GM12878 (cell line): ENCODE results near the gene ZNF436. TPM values are rescaled to one million over a fixed set of nuclear protein-coding genes. Genes with fewer than 3 reads are reported as not detected.

Source experiments
- ATAC-seq: fragments of 200-7000 bp; cut with Tn5 transposase; 3 replicates; pipeline ENCODE4 v1.9.1; 2020; ENCODE audit warnings: mild to moderate bottlenecking, moderate library complexity
- BruUV-seq: library from RNA; stranded (reverse); fragments of 400-500 nt; replicated peaks from 2 replicates; lab custom pipeline; 2021; lab: Mats Ljungman, UMichigan
- CTCF ChIA-PET: fragments of 300-600 bp; sonication (Branson Sonifier 250); formaldehyde crosslinking; extraction: SDS; loops from one replicate; lab custom pipeline; 2021; ENCODE audit warnings: inconsistent platforms; lab: Yijun Ruan, JAX
- POLR2A ChIA-PET: fragments of 350-600 bp; formaldehyde crosslinking; extraction: SDS; loops from one replicate; lab custom pipeline; 2021; ENCODE audit warnings: inconsistent platforms; lab: Charles Lee
- RAD21 ChIA-PET: fragments of 300-600 bp; sonication (Branson Sonifier 250); formaldehyde crosslinking; loops from one replicate; lab custom pipeline; 2023; ENCODE audit warnings: antibody characterized with exemption; ENCODE audit not compliant: unreplicated experiment; lab: Charles Lee
- SMC1A ChIA-PET: fragments of 300-600 bp; sonication (Branson Sonifier 250); formaldehyde crosslinking; loops from one replicate; lab custom pipeline; 2023; ENCODE audit not compliant: unreplicated experiment, uncharacterized antibody; lab: Charles Lee
- DNase-seq: peaks from one replicate; pipeline ENCODE4 v3.0.0-alpha.2; 2011; ENCODE audit warnings: low read depth, low spot score
- FAIRE-seq: peaks from 3 replicates; lab custom pipeline; 2011; peaks lifted over from hg19 to GRCh38; lab: Jason Lieb, UNC
- H2AFZ ChIP-seq: 2 replicates; pipeline ENCODE4 v1.6.0; 2011; ENCODE audit warnings: low read depth, low read length, control low read depth; ENCODE audit not compliant: control insufficient read depth
- H3K27ac ChIP-seq: 2 replicates; pipeline ENCODE4 v1.5.1; 2011; ENCODE audit warnings: control low read depth; ENCODE audit not compliant: control insufficient read depth, insufficient read depth
- H3K27me3 ChIP-seq, 2 experiments: replicated peaks in 1 of 2; 2 replicates each; pipeline versions ENCODE4 v1.6.0 to v1.6.1; 2011; ENCODE audit warnings: low read length in 1 of 2; ENCODE audit not compliant: control insufficient read depth in 2 of 2, insufficient read depth in 2 of 2
- H3K36me3 ChIP-seq, 2 experiments: 2 replicates each; pipeline ENCODE4 v1.5.1; 2011; ENCODE audit warnings: low read length in 1 of 2; ENCODE audit not compliant: control insufficient read depth in 2 of 2, insufficient read depth in 2 of 2
- H3K4me1 ChIP-seq: 2 replicates; pipeline ENCODE4 v1.6.1; 2011; ENCODE audit warnings: mild to moderate bottlenecking, low read length, moderate library complexity, mixed read lengths; ENCODE audit not compliant: control insufficient read depth, insufficient read depth
- H3K4me2 ChIP-seq: 2 replicates; pipeline ENCODE4 v1.6.0; 2011; ENCODE audit warnings: control low read depth; ENCODE audit not compliant: control insufficient read depth, insufficient read depth
- H3K4me3 ChIP-seq: fragments of 200-600 bp; sonication (generic); 2 replicates; pipeline ENCODE4 v1.5.1; 2016
- H3K79me2 ChIP-seq: 2 replicates; pipeline ENCODE4 v1.6.0; 2011; ENCODE audit warnings: low read length; ENCODE audit not compliant: control insufficient read depth, insufficient read depth
- H3K9ac ChIP-seq: 2 replicates; pipeline ENCODE4 v1.8.0; 2011; ENCODE audit warnings: low read length, control low read depth, mixed read lengths; ENCODE audit not compliant: control insufficient read depth, insufficient read depth
- H3K9me3 ChIP-seq: replicated peaks from 3 replicates; pipeline ENCODE4 v1.5.1; 2011; ENCODE audit warnings: mild to moderate bottlenecking, low read length; ENCODE audit not compliant: control insufficient read depth, insufficient read depth
- H4K20me1 ChIP-seq: 2 replicates; pipeline ENCODE4 v1.6.0; 2011; ENCODE audit not compliant: control insufficient read depth, insufficient read depth
- BCLAF1 ChIP-seq: fragments of 450-650 bp; IDR thresholded peaks from 2 replicates; pipeline ENCODE4 v1.6.1; 2017; ENCODE audit warnings: antibody characterized with exemption, mild to moderate bottlenecking, moderate library complexity
- CHD1 ChIP-seq: IDR thresholded peaks from 2 replicates; pipeline ENCODE4 v1.6.1; 2012; ENCODE audit warnings: low read depth, low read length, improper control_type of control experiment
- GABPA ChIP-seq: IDR thresholded peaks from 2 replicates; pipeline ENCODE4 v1.6.1; 2014; ENCODE audit warnings: antibody characterized with exemption, low read depth, mild to moderate bottlenecking, inconsistent platforms
- HCFC1 ChIP-seq: fragments of 150-350 bp; IDR thresholded peaks from 2 replicates; pipeline ENCODE4 v1.6.1; 2014; ENCODE audit warnings: low read length
- HDAC6 ChIP-seq: fragments of 200-600 bp; sonication (generic); IDR thresholded peaks from one replicate; pipeline ENCODE4 v1.8.0; 2017; ENCODE audit warnings: antibody characterized with exemption; ENCODE audit not compliant: unreplicated experiment
- KLF5 ChIP-seq: fragments of 450-650 bp; IDR thresholded peaks from 2 replicates; pipeline ENCODE4 v1.6.1; 2014; ENCODE audit warnings: mild to moderate bottlenecking; ENCODE audit not compliant: partially characterized antibody
- TAF1 ChIP-seq: IDR thresholded peaks from 2 replicates; pipeline ENCODE4 v1.6.1; 2011; ENCODE audit warnings: mild to moderate bottlenecking, low read depth, low read length, borderline replicate concordance
- ZBTB40 ChIP-seq: fragments of 450-650 bp; IDR thresholded peaks from 2 replicates; pipeline ENCODE4 v1.6.1; 2016; ENCODE audit warnings: mild to moderate bottlenecking, moderate library complexity, borderline replicate concordance
- WGBS: methylation state at CpG from one replicate; pipeline ENCODE4 v1.1.6; 2016; ENCODE audit warnings: low lambda C conversion rate; ENCODE audit not compliant: insufficient replicate concordance, insufficient coverage; ENCODE audit errors: missing lambda C conversion rate; 5-methylcytosine and 5-hydroxymethylcytosine counted together
- in situ Hi-C: fragments of 300-500 bp; cut with MboI; formaldehyde crosslinking; loops from 9 replicates; pipeline ENCODE4 v1.14.3; 2018; ENCODE audit warnings: mixed read lengths
- intact Hi-C: fragments of 100-400 bp; cut with micrococcal nuclease; formaldehyde crosslinking; loops from one replicate; pipeline ENCODE4 v1.14.2; 2022; ENCODE audit not compliant: unreplicated experiment
- polyA plus RNA-seq, 11 experiments: library from polyadenylated mRNA; depleted of rRNA in 4 of 11; unstranded in 6 of 11; stranded (reverse) in 5 of 11; fragments of >200 nt; fragmentation: Nextera tagmentation in 4 of 11; fragmentation: Illumina TruSeq in 1 of 11; extraction: Ambion mirVana in 4 of 11; extraction: Trizol in 1 of 11; gene quantifications; 1 replicate in 1 of 11; 2 replicates in 10 of 11; pipeline versions ENCODE4 v1.2.1 to v1.2.3, GENCODE V29; 2011 to 2016; ENCODE audit warnings: inconsistent platforms in 2 of 11, missing spikeins in 2 of 11, low read depth in 1 of 11
- total RNA-seq, 4 experiments: library from RNA; depleted of rRNA in 3 of 4; stranded (reverse); fragments of >200 nt in 3 of 4; fragmentation: Illumina TruSeq in 1 of 4; extraction: Trizol in 1 of 4; gene quantifications; 2 replicates each; pipeline versions ENCODE4 v1.2.1 to v1.2.3, GENCODE V29; 2013 to 2021
- TF ChIP-seq, protein P1 (sequence below): fragments of 450-650 bp; IDR thresholded peaks from 2 replicates; pipeline ENCODE4 v1.6.1; 2017; ENCODE audit warnings: low read depth, mild to moderate bottlenecking, moderate library complexity

Gene ZNF436
- total and polyA plus RNA-seq, 10 of the 15 experiments (the other 5 are each of a cell fraction or from before 2014, with no cell fraction given) = 0.85 to 4.7 (median 3.0) TPM

DNA sequence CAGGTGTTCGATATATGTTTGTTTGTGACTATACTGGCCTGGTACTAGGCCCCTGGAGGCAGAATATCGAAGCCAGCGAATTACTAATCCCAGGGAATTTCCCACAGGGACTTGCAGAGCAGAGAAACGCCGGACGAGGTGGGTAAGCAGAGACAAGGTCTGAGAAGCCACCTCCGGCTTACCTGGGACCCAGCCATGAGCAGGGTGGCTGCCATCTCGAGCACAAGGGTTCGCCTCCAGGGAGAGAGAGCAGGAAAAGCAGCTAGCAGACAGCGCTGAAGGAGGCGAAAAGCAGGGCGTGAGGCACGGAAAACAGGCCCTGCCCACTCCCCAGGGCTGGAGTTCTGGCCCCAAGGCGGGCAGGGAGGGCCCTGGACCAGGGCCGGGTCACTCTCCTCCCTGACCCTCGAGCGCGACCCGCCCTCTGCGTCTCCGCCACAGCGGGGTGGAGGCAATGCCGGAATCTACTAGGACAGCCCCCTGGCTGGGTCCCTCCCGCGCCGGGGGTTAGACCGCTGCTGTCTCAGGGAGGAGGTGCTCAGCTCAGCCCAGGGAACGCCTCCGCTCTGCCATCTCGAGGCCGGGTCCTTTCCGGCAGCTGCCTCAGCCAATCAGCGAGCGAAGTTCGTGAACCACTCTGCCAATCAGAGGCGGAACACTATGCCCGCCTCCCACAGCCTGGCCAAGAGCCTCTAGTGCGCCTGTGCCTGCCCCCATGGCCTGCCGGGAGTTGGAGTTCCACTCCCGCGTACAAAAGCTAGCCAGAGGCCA lies 1.7 kb downstream of the ZNF436 start:
- H3K79me2 ChIP-seq = peaks cover 2% of the 10 kb centered on the region; the same call in 1 of the 2 replicates
- TF ChIP-seq HCFC1 (peak; percentile 86), TAF1 (0 out of 2 replicates have a peak, but pooled peaks have one; percentile 25), KLF5 (no peak), GABPA (peak; percentile 50; the same call in 1 of the 2 replicates), HDAC6 (no peak), CHD1 (no peak), ZBTB40 (peak; percentile 66; the same call in 1 of the 2 replicates), BCLAF1 (no peak)
- TF ChIP-seq, protein P1, sequence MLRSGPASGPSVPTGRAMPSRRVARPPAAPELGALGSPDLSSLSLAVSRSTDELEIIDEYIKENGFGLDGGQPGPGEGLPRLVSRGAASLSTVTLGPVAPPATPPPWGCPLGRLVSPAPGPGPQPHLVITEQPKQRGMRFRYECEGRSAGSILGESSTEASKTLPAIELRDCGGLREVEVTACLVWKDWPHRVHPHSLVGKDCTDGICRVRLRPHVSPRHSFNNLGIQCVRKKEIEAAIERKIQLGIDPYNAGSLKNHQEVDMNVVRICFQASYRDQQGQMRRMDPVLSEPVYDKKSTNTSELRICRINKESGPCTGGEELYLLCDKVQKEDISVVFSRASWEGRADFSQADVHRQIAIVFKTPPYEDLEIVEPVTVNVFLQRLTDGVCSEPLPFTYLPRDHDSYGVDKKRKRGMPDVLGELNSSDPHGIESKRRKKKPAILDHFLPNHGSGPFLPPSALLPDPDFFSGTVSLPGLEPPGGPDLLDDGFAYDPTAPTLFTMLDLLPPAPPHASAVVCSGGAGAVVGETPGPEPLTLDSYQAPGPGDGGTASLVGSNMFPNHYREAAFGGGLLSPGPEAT = no peak

More for the DNA sequence above, 1.7 kb downstream of the ZNF436 start:
- SMC1A ChIA-PET = interaction anchor here (0.7 to 3.7 kb wide), 5 partner anchors 11 to 129 kb away, joined by 3 to 17 read pairs (median 4); partner anchors contain the start of gene HNRNPR
- BruUV-seq = no TSS peak
- WGBS = 2% methylated on average over 39 of the region's 41 CpGs
- Histone ChIP-seq H3K9ac (peak overlapping the region; percentile 72), H3K27ac (peak overlapping the region; percentile 74), H3K4me3 (peak overlapping the region; percentile 89), H3K4me1 (no peaks in the 10 kb centered on the region), H3K27me3 (no peaks in the 10 kb centered on the region), H2AFZ (peak overlapping the region; percentile 93), H3K4me2 (peak overlapping the region; percentile 75), H3K9me3 (peaks cover 6% of the 10 kb centered on the region), H4K20me1 (no peaks in the 10 kb centered on the region), H3K36me3 (peaks cover 0 to under 1% of the 10 kb centered on the region in 2 experiments; a peak in 1 of 4 replicates)
- CTCF ChIA-PET = interaction anchor here (0.8 to 2.9 kb wide), 6 partner anchors 23 to 269 kb away, joined by 3 to 23 read pairs (median 5); partner anchors contain the start of gene HNRNPR
- RAD21 ChIA-PET = interaction anchor here (0.6 to 5.0 kb wide), 7 partner anchors 23 to 129 kb away, joined by 3 to 34 read pairs (median 3); partner anchors contain the start of gene HNRNPR
- intact Hi-C loops = loop anchor here (1.0 kb wide), 1 partner anchor 24 kb away; the partner anchor contains the start of gene HNRNPR
- peak; percentile 98 for FAIRE-seq
- in situ Hi-C loops = no loop called here
- ATAC-seq = peak; percentile 97
- peak; percentile 97 for DNase-seq
- POLR2A ChIA-PET = interaction anchor here (0.5 to 4.3 kb wide), 12 partner anchors 11 to 869 kb away, joined by 3 to 68 read pairs (median 4); partner anchors contain the start of genes E2F2 and HNRNPR
